NCI-H1694 treated with DMSO at 0.1 percent for 48 hours (cell line): ENCODE data around the gene TANC2.

Source experiments
- DNase-seq: peaks from one replicate; lab custom pipeline; 2025; lab: John Stamatoyannopoulos, UW

Gene TANC2

GRCh38 chr17:63001689-63002394 lies 35.8 kb downstream of the TANC2 start:
- DNase-seq, result no peak

GRCh38 chr17:63002625-63003024 lies 36.6 kb downstream of the TANC2 start:
- no peak for DNase-seq

GRCh38 chr17:63015824-63016223 lies 49.8 kb downstream of the TANC2 start:
- DNase-seq, result no peak
